ENCODE measurements around the gene SERPINB7.
"Not testable (repeated sequence)": the region's sequence is repeated elsewhere in the genome, so short reads cannot be mapped to it uniquely, and the experiment has no call there.

The SERPINB7 gene

GRCh38 chr18:63775166-63775730 lies at the start of gene SERPINB7:
SERPINB7 (plus strand) TSS chr18:63775418; CDS start chr18:63782373, 6,955 bp downstream.
- no peak for DNase-seq (ENCODE audit: low read depth)

DNA sequence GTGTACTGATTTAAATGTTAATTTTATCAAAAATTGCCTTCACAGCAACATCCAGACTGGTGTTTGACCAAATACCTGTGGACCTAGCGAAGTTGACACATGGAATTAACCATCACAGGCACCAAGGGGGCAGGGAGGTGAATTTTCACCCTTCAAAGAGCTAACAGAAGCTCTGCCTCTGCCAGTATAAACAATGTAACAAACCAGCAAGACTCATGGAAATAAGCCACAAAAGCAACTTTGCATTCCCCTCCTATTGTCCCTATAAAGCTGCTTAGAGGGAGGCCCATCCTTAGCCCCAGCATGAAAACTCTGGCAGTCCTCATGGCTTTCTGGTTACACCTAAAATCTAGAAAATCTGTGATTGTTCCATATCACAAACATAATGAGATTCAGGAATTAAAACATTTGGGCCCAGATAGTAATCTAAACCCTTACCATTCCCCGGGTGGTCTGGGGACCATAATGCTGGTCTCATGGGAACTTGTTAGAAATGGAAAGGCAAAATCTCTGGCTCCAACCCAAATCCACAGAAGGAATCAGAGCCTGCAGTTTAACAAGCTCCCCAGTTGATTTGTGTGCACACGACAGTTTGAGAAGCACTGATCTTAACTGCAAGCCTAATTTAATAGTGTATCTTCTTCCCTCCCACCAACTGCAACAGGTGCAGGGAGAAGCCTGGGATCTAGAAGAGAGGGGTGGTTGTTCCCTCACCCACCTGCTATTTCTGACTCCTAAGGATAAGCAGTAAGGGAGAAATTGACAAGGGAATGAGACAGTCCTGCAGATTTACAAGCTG lies 49.3 kb upstream of the SERPINB7 start:
- no peak for DNase-seq (ENCODE audit: low read depth)

- no peak for DNase-seq (ENCODE audit: low read depth)
Observed at GRCh38 chr18:63730773-63731172, 44.4 kb upstream of the SERPINB7 start.

DNA sequence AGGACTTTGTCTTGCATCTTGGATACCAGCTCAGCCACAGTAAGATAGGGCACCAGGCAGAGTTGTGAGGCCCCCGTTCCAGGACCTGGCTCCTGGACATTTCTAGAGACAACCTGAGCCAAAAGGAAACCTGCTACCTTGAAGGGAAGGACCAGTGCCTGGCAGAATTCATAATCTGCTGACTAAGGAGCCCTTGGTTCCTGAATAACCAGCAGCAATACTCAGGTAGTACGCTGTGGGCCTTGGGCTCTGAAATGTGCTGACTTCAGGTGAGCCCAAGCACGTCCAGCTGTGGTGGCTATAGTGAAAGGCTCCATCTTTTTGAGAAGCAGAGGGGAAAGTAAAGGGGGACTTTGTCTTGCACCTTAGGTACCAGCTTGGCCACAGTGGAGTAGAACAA lies 44.0 kb upstream of the SERPINB7 start:
- no peak for DNase-seq (ENCODE audit: low read depth)

- no peak for DNase-seq (ENCODE audit: low read depth)
Observed at GRCh38 chr18:63736876-63737275, 38.3 kb upstream of the SERPINB7 start.

GRCh38 chr18:63741769-63742168 lies 33.4 kb upstream of the SERPINB7 start:
- no peak for DNase-seq (ENCODE audit: low read depth)

- DNase-seq (ENCODE audit: low read depth): no peak
Observed at GRCh38 chr18:63747006-63747405, 28.2 kb upstream of the SERPINB7 start.

DNA sequence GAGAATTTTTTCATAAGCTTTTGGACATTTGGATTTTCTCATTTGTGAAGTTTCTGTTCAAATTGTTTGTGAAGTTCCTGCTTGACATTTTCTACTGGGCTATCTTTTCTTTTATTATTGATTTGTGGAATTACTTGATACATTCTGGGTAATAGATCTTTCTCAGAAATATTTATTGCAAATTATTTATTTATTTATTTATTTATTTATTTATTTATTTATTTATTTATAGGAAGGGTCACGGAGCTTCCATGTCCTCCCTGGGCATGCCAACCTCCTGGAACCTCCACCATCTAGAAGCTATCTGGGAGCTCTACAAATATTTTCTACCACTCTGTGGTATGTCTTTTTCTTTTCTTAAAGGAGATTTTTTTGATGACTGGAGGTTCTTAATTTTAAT lies 25.7 kb upstream of the SERPINB7 start:
- no peak for DNase-seq (ENCODE audit: low read depth)

DNA sequence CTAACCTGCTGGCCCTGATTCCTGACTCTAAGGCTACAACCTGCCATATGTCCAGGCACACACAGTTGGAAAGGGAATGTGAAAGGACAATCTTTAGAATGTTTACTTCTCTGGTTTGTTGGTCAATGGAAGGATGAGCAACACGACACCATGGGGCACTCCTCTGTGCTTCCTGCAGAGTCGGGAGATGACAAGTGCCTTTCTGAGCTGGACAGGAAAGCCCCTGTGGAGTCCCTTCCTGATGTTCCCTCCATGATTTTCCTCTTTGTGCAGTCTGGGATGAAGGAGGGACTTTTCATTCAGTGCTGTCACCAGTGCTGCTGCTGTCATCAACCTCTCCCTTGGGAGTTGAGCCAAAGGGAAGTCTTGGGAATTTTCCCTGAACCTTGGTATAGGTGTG lies 22.6 kb upstream of the SERPINB7 start:
- DNase-seq (ENCODE audit: low read depth): no peak

GRCh38 chr18:63753676-63754075 lies 21.5 kb upstream of the SERPINB7 start:
- DNase-seq (ENCODE audit: low read depth): no peak

- DNase-seq (ENCODE audit: low read depth): no peak
Observed at GRCh38 chr18:63757541-63757940, 17.7 kb upstream of the SERPINB7 start.

DNA sequence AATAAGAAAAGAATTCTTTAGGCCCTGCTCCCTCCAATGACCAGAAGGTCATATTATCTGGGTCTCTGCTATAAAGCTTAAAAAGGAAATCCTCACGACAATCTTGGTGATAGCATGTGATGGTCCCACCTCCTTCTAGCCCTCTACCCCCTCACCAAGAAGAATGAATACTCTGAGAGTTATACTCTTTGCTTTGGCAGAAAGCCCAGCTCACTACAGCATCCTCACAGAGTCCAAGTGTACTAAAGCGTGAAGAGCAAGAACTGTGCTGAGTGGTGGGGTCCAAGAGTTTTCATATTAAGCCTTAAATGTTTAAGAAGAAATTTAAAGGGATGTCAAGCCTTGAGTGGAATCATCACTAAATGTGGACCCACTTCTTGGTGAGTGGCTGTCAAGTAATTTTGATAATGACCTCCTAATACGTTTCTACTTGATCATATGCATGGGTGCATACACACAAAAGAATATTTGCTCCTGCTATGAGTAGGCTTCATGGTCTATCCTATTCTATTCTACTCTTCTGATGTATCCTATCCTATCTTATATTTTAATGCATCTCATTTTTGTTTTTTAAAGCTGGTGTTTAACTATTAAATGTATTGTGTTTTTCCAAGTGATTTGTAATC lies 16.5 kb upstream of the SERPINB7 start:
- DNase-seq (ENCODE audit: low read depth): no peak

- DNase-seq (ENCODE audit: low read depth): not testable (repeated sequence)
Observed at GRCh38 chr18:63759786-63760185, 15.4 kb upstream of the SERPINB7 start.

GRCh38 chr18:63762518-63762917 lies 12.7 kb upstream of the SERPINB7 start:
- no peak for DNase-seq (ENCODE audit: low read depth)

DNA sequence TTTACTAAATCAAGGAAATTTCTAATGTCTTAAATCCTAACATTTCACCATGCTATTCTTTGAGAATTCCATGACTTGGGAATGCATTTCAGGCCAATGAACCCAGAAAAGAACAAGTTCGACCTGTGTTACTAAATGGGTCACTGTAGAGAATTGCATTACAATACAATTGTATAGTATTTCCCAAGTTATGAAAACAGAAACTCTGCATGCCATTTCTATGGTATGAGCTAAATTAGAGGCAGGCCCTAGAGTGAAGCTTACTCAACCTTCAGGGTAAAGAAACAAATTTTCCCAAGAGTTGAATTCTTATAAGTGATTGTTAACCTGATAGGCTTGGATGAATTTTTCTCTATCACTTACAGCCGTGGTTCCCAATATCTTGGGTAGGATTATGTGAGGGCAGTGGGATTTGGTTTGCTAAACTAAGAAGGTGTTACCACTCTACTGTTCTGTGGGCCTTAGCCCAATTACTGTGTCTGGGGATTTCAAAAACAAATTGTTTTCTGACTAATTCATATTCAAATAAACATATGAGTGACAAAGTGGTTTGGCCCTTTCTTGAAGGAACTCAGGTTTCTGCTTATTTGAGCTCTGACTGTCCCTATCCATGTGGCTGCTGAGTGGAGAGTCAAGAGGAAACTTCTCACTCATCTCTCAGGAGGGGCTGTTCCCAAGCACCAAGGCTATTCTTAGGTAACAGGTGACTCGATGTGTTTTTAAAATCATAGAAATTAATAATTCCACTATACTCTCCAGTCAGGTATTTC lies 11.2 kb upstream of the SERPINB7 start:
- DNase-seq (ENCODE audit: low read depth): no peak

DNA sequence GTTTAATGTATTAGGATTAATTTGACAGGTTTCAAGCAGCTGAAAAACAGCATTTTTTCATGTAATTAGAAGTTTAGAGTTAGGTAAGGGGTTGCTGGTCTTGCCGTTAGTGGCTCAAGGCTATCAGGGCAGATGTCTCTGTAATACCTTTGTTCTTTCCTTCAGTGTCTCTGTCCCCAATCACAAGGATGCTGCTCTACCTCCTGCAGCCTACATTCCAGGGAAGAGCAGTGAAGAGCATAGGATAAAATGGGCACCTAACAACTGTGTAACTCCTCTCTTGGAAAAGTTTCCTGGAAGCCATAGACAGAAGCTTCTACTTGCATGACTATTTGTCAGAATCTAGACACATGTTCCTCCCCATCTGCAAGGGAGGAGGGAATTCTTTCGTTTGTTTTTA lies 9.4 kb upstream of the SERPINB7 start:
- no peak for DNase-seq (ENCODE audit: low read depth)

- no peak for DNase-seq (ENCODE audit: low read depth)
Observed at GRCh38 chr18:63773551-63773950, 1.7 kb upstream of the SERPINB7 start.

GRCh38 chr18:63774511-63774910 lies 707 bp upstream of the SERPINB7 start:
- no peak for DNase-seq (ENCODE audit: low read depth)

- DNase-seq (ENCODE audit: low read depth): no peak
Observed at GRCh38 chr18:63779386-63779785, 4.2 kb downstream of the SERPINB7 start.

GRCh38 chr18:63783394-63783793 lies 8.2 kb downstream of the SERPINB7 start:
- DNase-seq (ENCODE audit: low read depth): no peak

DNA sequence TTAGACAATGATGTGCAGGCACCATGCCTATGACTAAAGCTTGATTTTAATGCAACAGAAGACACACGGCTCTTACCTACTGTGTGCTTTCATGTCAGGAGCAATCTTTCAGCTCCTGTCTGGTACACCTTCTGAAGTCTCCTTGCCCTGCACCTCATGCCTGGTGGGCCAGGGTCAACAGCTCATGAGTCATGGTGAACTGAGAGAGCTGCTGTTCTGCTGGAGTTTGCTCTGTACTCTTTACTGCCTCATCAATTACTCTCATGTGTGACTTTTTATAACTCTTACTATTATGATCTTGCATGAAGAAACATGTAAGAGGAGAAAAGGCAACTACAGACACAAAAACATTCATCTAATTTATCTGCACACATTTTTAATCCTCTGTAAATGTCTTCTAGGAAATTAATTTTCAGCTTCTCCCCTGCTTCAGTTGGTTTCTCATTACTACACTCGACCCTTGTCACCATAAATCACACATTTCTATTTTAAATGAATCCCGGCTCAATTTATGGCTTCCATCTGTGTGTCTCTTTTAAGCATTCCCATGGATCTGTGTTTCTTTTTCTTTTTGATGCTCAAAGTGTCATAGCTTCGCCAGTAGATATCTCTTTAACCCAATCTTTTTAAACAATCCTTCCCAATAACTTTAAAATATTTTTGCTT lies 9.7 kb downstream of the SERPINB7 start:
- no peak for DNase-seq (ENCODE audit: low read depth)

DNA sequence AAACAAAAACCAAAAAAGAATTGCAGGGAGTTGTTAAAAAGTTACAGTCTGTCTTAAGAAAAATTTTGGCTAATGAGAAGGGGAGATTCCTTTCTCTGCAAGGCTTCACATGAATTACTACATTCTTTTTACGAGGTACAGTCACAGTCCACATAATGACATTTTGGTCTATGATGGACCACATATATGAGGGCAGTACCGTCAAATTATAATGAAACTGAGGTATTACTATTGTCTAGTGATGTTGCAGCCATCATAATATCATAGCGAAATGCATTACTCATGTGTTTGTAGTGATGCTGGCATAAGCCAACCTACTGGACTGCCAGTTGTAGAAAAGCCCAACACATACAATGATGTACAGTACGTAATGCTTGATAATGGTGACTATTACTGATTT lies 12.5 kb downstream of the SERPINB7 start:
- no peak for DNase-seq (ENCODE audit: low read depth)
